Activated T-cell treated with anti-CD3 and anti-CD28 coated beads for 4 hours (primary cell): ENCODE results near the gene MXD1.
A peak's percentile ranks its signal among the peaks of the same experiment; 100 is the strongest.
"Not testable (repeated sequence)": the region's sequence is repeated elsewhere in the genome, so short reads cannot be mapped to it uniquely, and the experiment has no call there.

ENCODE experiments used
- DNase-seq: peaks from one replicate; pipeline ENCODE4 v3.0.0-alpha.2; 2020

Gene MXD1

DNA sequence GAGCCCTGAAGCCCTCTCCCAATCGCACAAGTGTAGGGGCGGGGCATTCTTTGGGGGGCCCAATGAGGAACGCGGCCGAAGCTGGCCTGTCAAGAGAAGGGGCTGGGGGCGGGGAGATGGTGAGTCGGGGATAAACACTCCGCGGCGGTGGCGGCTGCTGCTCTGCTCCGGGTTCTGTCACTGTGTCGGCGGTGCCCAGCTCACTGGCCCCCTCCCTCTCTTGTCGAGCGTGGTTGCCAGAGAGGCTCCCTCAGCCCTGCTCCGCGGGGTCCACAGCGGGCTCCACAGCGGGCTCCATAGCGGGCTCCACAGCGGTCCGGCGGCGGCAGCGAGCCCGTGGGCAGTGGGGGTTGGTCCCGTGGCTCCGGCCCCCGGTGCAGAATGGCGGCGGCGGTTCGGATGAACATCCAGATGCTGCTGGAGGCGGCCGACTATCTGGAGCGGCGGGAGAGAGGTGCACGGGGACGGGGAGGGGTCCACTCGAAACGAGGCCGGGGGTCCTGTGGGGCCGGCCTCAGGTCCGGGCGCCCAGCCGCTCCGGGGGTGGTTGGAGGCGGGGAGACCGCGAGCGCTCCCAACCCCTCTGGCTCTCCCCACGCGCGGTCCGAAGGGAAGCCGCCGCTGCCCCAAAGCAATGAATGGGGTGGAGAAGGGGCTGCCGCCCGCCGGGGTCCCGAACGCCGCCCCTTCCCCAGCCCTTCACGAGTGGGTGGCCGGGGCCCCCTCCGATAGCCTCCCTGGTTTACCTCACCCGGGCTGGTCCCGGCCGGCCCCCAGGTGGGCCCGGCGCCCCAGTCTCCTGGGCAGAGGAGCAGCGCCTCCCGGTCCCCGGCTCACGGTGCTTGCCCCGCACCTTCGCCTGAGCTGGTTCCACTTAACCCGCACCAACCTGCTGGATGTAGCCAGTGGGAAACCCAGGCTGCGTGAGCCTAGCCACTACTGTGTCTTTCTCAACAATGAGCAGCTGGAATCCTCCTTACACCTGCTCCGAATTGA, at the start of gene MXD1:
MXD1 (plus strand) TSS at position 160 of the 996 bp plus-strand sequence; CDS start at position 382, 222 bp downstream.
- DNase-seq, result peak; percentile 99

DNA sequence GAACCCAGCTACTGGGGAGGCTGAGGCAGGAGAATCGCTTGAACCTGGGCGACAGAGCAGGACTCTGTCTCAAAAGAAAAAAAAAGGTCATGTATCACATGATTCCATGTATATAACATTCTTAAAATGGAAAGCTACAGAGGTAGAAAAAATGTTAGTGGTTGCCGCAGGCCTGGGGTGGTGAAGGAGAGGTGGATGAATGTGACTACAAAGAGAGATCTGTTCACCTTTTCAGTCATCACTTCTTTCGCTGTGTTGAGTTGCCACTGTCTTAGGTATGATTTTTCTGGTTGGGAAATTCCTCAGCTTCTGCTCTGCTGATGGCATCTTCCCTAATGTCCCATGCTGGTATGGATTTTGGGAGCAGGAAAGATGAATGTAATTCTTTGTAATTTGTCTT, 26.5 kb upstream of the MXD1 start:
- DNase-seq, result no peak

GRCh38 chr2:69889302-69889701, 25.6 kb upstream of the MXD1 start:
- no peak for DNase-seq

- no peak for DNase-seq
These were observed 24.0 kb upstream of the MXD1 start for GRCh38 chr2:69890881-69891280.

- DNase-seq, result not testable (repeated sequence)
These were observed 22.0 kb upstream of the MXD1 start for GRCh38 chr2:69892838-69893424.

- DNase-seq, result peak; percentile 74
These were observed 21.0 kb upstream of the MXD1 start, which contains the start of gene SNRNP27 for GRCh38 chr2:69893684-69894551. Gene SNRNP27 (plus strand): TSS chr2:69893956. CDS start chr2:69893985, 29 bp downstream.

DNA sequence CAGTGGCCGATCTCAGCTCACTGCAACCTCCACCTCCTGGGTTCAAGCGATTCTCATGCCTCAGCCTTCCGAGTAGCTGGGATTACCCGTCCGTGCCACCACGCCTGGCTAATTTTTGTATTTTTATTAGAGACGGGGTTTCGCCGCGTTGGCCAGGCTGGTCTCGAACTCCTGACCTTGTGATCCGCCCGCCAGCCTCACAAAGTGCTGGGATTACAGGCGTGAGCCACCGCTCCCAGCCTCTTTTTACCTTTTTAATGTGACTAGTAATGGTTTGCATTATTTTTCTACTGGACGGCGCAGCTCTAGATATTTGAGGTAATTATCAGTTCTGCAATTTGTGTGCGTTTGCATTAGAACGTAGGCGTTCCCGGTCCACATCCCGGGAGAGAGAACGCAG, 20.2 kb upstream of the MXD1 start:
- not testable (repeated sequence) for DNase-seq

DNA sequence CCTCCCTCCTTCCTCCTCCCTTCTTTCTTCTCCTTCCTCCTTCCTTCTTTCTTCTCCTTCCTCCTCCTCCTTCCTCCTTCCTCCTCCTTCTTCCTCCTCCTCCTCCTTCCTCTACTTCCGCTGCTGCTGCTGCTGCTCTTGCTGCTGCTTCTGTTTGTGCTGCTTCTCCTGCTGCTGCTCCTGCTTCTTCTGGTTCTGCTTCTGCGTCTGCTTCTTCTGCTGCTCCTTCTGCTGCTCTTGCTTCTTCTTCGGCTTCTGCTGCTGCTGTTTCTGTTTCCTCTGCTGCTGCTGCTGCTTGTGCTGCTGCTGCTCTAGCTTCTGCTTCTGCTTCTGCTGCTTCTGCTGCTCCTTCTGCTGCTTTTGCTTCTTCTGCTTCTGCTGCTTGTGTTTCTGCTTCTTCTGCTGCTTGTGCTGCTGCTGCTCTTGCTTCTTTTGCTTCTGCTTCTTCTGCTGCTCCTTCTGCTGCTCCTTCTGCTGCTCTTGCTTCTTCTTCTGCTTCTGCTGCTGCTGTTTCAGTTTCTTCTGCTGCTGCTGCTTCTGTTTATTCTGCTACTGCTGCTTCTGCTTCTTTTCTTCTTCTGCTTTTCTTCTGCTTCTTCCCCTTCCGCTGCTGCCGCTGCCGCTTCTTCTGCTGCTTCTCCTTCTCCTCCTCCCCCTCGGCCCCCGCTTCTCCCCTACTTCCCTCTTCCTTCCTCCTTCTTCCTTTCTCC, 12.5 kb upstream of the MXD1 start:
- DNase-seq, result no peak

- no peak for DNase-seq
These were observed 7.7 kb upstream of the MXD1 start for GRCh38 chr2:69907216-69907615.

DNA sequence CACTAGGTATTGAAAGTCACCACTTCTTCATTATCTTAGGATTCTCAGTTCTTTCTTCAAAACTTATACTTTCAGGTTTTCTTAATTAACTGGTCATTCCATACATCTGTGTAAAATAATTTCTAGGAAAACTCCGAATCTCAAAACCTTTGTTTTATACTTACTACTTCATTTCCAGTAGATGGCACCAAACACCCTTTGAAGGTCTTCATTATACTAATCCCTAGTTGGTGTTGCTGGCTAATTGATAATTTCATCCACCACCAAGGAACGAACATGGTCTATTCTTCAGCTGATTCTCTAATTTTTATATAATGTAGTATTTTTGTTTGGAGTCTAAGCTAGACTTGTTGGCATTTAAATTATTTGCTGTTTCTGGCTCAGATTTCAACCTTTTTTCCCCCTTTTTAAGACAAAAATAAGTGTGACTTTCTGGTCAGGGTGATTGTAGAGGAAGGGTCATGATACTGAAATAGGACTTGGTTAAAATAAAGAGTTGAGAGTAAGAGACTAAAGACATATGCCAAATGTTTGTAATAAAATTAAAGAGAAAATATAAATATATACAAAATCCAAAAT, 2.8 kb upstream of the MXD1 start:
- no peak for DNase-seq

DNA sequence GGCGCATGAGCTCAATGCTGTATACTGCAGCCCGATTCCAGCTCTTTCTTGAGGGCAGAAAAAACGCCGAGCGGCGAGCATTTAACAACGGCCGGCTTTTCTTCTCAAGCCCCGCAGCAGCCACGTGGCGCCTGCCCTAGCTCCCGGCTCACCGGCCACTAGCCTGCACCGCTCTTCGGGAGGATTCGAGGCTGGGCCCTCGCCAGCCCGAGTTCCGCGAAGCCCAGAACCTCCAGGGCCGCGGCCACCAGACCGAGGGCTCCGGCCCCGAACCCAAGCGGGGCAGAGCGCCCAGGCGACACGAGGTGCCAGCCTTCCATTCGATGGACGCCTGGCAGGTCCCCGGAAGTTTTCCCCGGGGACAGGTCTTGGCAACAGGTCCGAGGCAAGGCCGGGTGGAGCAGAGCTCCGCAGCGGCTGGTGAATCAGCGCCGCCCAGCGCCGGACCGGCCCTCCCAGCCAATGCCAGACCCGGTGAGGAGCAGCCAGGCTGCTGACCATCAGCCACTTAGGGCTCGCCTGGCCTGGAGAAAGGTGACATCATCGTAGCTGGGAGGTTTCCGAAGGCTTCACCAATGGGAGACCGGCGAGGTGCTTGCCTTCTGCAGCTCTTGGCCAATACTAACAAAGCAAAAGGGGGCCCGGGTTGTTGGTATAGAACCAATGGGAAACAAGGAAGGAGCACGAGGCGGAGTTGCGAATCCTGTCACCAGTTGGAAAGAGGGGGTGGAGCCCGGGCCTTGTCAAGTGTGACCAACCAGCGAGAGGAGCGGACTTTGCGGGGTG, 552 bp upstream of the MXD1 start:
- peak; percentile 31 for DNase-seq

- DNase-seq, result no peak
These were observed 1.2 kb downstream of the MXD1 start for GRCh38 chr2:69916106-69916505.

GRCh38 chr2:69917852-69918251, 2.9 kb downstream of the MXD1 start:
- DNase-seq, result no peak

DNA sequence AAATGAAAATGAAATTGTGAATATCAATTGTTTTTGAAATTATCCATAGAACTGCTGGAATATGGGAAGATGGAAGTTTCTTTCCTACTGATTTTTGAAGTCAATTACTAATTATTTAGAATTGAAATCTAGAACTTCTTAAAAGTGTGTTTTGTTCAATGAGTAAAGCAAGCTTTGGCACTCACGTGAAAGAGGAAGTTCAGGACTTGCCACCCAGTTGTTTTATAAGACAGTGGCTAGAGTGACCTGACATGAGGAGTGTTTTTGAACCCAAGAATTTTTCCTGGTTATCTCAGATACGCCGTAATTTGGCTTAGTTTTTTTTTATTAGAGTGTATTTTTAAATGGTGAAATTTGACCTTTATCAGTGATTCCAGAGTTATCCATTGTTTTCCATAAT, 3.5 kb downstream of the MXD1 start:
- no peak for DNase-seq

DNA sequence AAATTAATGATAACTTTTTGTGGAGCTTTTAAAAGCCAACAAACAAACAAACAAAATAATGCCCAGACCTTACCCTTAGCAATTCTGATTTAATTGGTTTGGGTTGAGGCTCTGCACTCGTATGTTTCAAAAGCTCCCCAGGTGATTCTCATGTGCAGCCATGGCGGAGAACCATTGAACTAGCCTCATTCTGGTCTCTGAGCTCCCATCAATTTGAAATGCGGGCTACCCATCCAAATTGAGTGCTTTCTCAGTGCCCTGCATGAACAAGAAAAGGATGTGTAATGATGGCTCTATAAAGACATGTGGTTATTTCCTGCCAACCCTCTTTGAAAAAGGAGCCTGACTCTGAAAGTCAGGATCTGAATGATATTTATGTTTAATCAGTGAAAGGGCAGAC, 8.2 kb downstream of the MXD1 start:
- DNase-seq, result no peak

DNA sequence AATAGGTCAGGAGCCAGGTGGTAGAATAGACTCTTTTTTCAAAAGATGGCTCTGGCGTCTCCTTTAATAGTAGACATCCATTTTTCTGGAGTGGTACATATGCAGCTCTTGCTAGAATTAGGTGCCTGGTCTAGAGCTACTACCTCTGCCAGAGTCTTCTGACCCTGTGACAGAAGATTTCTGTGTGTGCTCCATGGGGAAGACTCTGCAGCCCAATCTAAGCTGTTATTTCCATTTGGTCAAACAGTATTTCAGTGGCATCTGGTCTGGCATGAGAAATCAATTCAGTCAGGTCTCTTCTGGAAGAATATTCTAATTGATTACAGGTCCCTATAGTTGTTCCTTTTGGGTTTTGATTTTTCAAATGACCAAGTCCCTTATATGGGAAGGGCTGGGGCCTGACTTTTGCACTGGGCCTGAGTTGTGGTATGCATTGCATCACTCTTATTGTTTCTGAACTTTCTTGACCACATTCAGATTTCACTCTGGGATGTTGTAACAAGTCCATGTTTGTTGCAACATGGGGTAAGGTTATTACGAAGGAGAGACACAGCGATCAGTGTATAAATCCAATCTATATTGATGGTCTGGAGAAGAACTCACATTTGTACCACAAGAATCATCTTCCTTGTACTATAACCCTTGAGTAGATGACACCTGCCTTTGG, 12.1 kb downstream of the MXD1 start:
- DNase-seq, result no peak

DNA sequence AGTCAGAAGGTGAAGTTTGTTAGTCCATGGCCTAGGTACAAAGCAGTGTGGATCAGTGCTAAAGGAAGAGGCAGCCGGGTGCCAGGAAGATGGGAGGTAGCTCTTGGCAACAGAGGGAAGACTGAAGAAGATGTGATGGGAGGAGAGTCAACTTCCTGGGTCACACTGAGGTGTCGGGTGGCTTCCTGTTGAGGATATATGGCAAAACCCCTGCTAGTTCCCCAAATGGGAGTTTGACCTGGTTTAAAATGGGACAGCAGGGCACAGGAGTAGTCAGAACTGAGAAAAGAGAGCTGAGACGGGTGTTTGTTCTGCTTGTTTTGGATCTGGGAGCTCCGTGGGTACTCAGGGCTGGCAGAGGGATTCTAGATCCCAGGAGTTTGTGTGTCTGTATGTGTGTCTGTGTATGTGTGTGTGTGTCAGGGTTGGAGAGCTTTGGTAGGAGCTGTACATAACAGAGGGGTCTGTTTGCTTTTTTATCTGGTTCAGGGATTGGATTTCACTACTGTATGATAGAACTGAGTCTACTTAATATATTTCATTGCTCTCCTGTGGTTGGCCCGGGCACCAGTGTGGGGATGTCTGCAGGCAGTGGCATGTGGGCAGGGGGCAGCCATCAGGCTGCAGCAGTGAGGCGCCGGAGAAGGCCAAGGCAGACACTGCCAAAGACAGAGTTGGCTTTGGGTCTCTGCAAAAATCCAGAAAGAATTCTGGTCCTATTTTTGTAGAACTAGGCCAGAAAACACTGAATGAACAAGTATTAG, 17.1 kb downstream of the MXD1 start:
- no peak for DNase-seq

DNA sequence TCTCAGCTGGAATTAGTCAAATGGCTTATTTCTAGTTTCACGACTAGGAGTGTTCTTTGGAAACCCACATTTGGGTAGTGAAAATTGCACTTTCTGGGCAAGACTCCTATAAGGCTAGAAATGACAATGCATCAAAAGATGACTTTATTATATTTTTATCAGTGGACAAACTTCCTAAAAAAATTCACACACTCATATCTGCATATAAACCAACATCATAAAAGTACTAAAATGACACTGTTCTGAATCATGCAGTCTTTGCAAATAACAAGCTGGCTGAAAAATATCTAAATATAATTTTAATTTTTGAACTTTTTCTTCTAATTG, 17.6 kb downstream of the MXD1 start:
- DNase-seq, result no peak

- DNase-seq, result no peak
These were observed 18.4 kb downstream of the MXD1 start for GRCh38 chr2:69933254-69933828.
